Measurements from ENCODE around the gene MRTO4. TPM values are rescaled to one million over a fixed set of nuclear protein-coding genes. Genes with fewer than 3 reads are reported as not detected.

Gene MRTO4
- total and polyA plus RNA-seq, 2 of the 13 experiments (the other 11 are each of a cell fraction or from before 2014, with no cell fraction given): 28.1 to 59.2 TPM

DNA sequence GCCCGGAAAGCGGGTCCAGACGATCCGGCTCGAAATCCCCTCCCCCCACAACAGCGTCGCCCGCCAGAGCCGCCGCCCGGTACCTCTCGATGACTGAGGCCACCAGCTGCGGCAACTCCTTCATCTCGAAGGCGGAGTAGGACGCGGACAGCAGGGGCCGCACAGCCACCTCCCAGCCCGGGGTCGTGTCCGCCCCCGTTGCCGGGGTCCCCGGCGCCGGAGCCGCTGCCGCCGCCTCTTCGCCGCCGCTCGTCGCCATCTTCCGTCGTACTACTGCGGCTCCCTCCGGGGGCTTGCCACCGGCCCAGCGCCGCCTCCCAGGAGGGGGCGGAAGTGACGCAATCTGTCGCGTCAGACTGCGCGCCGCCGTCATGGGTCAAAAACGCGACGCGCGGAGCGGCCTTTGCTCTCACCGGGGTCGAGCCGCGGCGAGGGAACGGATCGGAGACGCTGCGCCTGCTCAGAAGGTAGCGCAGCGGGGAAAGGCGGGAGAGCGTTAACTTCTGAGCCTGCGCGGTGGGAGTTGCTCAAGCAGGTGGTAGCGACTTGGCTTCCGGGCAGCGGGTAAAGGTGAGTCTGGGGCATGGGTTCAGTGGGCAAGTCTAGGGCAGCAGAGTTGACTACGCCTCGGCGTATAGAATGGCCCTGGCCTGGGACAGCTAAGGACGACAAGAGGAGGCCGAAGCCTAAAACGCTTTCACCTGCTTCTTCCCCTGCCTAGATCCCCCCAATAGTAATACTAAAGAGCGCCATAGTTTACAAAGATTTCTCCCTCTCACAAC lies 41.4 kb upstream of the MRTO4 start, which contains the start of gene UBR4 (continued):
- TF ChIP-seq CCDC6 (CRISPR knock-in tag; IDR thresholded peaks at IDR 0.05) (peak; percentile 98), ZNF503 (CRISPR knock-in tag; IDR thresholded peaks at IDR 0.05) (peak; percentile 76), MAFF (IDR thresholded peaks at IDR 0.05; ENCODE audit: low read depth, low read length) (no peak; the same call in 1 of the 2 replicates), AHR (CRISPR knock-in tag; IDR thresholded peaks at IDR 0.05) (no peak), ZC3H13 (CRISPR knock-in tag; IDR thresholded peaks at IDR 0.05) (peak; percentile 91), AFF4 (CRISPR knock-in tag; IDR thresholded peaks at IDR 0.05) (0 out of 2 replicates have a peak, but pooled peaks have one; percentile 12), MLX (CRISPR knock-in tag; IDR thresholded peaks at IDR 0.05) (peak; percentile 81; the same call in 1 of the 2 replicates)
- TF ChIP-seq, protein P1, sequence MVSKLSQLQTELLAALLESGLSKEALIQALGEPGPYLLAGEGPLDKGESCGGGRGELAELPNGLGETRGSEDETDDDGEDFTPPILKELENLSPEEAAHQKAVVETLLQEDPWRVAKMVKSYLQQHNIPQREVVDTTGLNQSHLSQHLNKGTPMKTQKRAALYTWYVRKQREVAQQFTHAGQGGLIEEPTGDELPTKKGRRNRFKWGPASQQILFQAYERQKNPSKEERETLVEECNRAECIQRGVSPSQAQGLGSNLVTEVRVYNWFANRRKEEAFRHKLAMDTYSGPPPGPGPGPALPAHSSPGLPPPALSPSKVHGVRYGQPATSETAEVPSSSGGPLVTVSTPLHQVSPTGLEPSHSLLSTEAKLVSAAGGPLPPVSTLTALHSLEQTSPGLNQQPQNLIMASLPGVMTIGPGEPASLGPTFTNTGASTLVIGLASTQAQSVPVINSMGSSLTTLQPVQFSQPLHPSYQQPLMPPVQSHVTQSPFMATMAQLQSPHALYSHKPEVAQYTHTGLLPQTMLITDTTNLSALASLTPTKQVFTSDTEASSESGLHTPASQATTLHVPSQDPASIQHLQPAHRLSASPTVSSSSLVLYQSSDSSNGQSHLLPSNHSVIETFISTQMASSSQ (IDR thresholded peaks at IDR 0.05; ENCODE audit: low read depth): no peak
- TF ChIP-seq, protein P1 (CRISPR knock-in tag; IDR thresholded peaks at IDR 0.05; ENCODE audit: borderline replicate concordance): peak; percentile 67; the same call in 1 of the 2 replicates
- TF ChIP-seq, protein P2, sequence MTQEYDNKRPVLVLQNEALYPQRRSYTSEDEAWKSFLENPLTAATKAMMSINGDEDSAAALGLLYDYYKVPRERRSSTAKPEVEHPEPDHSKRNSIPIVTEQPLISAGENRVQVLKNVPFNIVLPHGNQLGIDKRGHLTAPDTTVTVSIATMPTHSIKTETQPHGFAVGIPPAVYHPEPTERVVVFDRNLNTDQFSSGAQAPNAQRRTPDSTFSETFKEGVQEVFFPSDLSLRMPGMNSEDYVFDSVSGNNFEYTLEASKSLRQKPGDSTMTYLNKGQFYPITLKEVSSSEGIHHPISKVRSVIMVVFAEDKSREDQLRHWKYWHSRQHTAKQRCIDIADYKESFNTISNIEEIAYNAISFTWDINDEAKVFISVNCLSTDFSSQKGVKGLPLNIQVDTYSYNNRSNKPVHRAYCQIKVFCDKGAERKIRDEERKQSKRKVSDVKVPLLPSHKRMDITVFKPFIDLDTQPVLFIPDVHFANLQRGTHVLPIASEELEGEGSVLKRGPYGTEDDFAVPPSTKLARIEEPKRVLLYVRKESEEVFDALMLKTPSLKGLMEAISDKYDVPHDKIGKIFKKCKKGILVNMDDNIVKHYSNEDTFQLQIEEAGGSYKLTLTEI (CRISPR knock-in tag; conservative IDR thresholded peaks at IDR 0.05): no peak
- TF ChIP-seq, protein P3, sequence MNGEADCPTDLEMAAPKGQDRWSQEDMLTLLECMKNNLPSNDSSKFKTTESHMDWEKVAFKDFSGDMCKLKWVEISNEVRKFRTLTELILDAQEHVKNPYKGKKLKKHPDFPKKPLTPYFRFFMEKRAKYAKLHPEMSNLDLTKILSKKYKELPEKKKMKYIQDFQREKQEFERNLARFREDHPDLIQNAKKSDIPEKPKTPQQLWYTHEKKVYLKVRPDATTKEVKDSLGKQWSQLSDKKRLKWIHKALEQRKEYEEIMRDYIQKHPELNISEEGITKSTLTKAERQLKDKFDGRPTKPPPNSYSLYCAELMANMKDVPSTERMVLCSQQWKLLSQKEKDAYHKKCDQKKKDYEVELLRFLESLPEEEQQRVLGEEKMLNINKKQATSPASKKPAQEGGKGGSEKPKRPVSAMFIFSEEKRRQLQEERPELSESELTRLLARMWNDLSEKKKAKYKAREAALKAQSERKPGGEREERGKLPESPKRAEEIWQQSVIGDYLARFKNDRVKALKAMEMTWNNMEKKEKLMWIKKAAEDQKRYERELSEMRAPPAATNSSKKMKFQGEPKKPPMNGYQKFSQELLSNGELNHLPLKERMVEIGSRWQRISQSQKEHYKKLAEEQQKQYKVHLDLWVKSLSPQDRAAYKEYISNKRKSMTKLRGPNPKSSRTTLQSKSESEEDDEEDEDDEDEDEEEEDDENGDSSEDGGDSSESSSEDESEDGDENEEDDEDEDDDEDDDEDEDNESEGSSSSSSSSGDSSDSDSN (CRISPR knock-in tag; IDR thresholded peaks at IDR 0.05): peak; percentile 79
